Colonic mucosa (tissue), 4 donors: ENCODE results near the gene TLR2. TPM values are rescaled to one million over a fixed set of nuclear protein-coding genes. Genes with fewer than 3 reads are reported as not detected.
"Not testable (repeated sequence)": the region's sequence is repeated elsewhere in the genome, so short reads cannot be mapped to it uniquely, and the experiment has no call there.

Source experiments
- DNase-seq: peaks from one replicate; pipeline ENCODE4 v3.0.0-alpha.2; 2020
- H3K27ac ChIP-seq: fragments of 200-600 bp; one replicate; pipeline ENCODE4 v1.8.0; 2021
- H3K27me3 ChIP-seq: fragments of 200-600 bp; one replicate; pipeline ENCODE4 v1.8.0; 2021
- H3K36me3 ChIP-seq: fragments of 200-600 bp; one replicate; pipeline ENCODE4 v1.8.0; 2021
- H3K4me1 ChIP-seq: fragments of 200-600 bp; one replicate; pipeline ENCODE4 v1.8.0; 2021; ENCODE audit warnings: mild to moderate bottlenecking
- H3K4me3 ChIP-seq: fragments of 200-600 bp; one replicate; pipeline ENCODE4 v1.8.0; 2021
- H3K9ac ChIP-seq, 2 donors: one replicate each; pipeline ENCODE4 v1.7.0; 2013; ENCODE audit warnings: control low read depth in 2 of 2, low read depth in 2 of 2, low read length in 2 of 2
- H3K9me3 ChIP-seq: fragments of 200-600 bp; one replicate; pipeline ENCODE4 v1.8.0; 2021
- intact Hi-C: fragments of 100-400 bp; cut with DNase I; formaldehyde crosslinking; loops from one replicate; pipeline ENCODE4 v1.14.1; 2022
- total RNA-seq, 2 donors: library from RNA; stranded (reverse); fragmentation: NEBNext Ultra II Directional in 1 of 2; extraction: Animal tissue kit (Norgen Biotek cat#: 25700) in 1 of 2; gene quantifications; one replicate each; pipeline ENCODE4 v1.2.1, GENCODE V29; 2021
- TF ChIP-seq, protein P1 (sequence below): fragments of 200-600 bp; IDR thresholded peaks from one replicate; pipeline ENCODE4 v1.8.0; 2022; ENCODE audit warnings: antibody characterized with exemption, mild to moderate bottlenecking
- donor health status: healthy.
- donor health status: DM: no; HTN: no; CAD: no.
- donor health status: DM: no; HTN: no; CAD: no.

The TLR2 gene
- total RNA-seq, 2 donors from 2014 or later, result 2.0 to 5.7 TPM

DNA sequence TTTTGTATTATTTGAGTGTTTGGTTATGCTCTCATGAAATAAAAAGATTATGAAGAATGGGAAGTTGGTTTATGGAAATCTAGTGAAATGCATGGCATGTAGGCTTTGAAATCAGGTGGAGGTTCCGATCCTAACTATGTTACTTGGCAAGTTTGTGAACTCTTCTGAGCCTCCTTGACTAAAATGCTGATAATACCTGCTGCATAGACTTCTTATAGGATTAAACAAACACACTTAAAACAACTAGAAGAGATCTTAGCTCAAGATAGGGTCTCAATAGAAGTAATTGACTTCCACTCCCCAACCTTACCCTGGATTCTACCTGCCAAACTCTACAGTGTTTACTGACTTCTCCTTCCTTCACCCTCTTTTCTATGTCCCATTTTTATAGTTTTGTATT lies 22.2 kb upstream of the TLR2 start:
- TF ChIP-seq, protein P1, sequence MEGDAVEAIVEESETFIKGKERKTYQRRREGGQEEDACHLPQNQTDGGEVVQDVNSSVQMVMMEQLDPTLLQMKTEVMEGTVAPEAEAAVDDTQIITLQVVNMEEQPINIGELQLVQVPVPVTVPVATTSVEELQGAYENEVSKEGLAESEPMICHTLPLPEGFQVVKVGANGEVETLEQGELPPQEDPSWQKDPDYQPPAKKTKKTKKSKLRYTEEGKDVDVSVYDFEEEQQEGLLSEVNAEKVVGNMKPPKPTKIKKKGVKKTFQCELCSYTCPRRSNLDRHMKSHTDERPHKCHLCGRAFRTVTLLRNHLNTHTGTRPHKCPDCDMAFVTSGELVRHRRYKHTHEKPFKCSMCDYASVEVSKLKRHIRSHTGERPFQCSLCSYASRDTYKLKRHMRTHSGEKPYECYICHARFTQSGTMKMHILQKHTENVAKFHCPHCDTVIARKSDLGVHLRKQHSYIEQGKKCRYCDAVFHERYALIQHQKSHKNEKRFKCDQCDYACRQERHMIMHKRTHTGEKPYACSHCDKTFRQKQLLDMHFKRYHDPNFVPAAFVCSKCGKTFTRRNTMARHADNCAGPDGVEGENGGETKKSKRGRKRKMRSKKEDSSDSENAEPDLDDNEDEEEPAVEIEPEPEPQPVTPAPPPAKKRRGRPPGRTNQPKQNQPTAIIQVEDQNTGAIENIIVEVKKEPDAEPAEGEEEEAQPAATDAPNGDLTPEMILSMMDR, result no peak
- Histone ChIP-seq H3K9me3 (no peaks in the 10 kb centered on the region), H3K4me3 (no peak overlapping the region), H3K27me3 (no peaks in the 10 kb centered on the region), H3K9ac (no peak overlapping the region), H3K27ac (no peak overlapping the region), H3K36me3 (no peaks in the 10 kb centered on the region), H3K4me1 (no peaks in the 10 kb centered on the region)
- intact Hi-C loops, result no loop called here
- DNase-seq, result no peak

DNA sequence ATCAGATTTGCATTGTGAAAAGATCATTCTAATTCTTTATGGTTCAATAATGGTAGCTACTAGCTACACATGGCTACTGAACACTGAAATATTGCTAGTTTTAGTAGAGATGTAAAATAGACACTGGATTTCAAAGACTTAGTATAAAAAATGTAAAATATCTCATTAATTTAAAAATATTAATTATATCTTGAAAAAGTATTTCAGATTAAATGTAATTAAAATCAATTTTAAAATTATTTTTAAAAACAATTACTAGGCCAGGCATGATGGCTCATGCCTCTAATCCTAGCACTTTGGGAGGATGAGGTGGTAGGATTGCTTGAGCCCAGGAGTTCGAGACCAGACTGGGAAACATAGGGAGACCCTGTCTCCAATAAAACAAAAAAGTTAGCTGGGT lies 20.4 kb upstream of the TLR2 start:
- TF ChIP-seq, protein P1, result no peak
- DNase-seq, result no peak
- Histone ChIP-seq H3K27me3 (no peaks in the 10 kb centered on the region), H3K4me1 (no peaks in the 10 kb centered on the region), H3K36me3 (no peaks in the 10 kb centered on the region), H3K27ac (no peak overlapping the region), H3K9me3 (no peaks in the 10 kb centered on the region), H3K4me3 (no peak overlapping the region), H3K9ac (no peak overlapping the region)
- intact Hi-C loops, result no loop called here

DNA sequence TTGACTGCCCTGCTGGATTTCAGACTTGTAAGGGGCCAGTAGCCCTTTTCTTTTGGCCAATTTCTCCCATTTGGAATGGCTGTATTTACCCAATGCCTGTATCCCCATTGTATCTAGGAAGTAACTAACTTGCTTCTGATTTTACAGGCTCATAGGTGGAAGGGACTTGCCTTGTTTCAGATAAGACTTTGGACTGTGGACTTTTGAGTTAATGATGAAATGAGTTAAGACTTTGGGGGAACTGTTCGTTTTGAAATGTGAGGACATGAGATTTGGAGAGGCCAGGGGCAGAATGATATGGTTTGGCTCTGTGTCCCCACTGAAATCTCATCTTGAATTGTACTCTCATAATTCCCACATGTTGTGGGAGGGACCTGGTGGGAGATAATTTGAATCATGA lies 17.6 kb upstream of the TLR2 start:
- H3K4me3 ChIP-seq, result not testable (repeated sequence)

DNA sequence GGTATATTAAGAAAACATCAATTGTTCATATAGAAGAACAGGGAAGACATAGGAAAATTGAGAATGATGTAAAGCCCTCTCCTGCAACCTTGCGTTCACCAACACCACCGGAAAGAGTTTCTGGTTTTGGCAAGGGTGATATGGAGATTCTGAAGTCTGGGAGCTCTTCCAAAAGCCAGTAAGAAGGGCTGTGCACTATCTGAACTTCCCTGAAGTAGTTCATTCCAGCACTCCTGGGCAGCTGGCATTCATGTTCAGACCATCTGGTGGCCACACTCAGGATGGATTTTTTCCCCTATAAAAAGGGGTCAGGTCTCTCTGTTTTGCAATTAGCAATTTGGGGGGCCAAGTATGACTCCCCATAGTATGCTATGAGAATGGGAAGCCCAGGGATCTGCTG lies 15.4 kb upstream of the TLR2 start:
- no peaks in the 10 kb centered on the region for H3K9me3 ChIP-seq
- no peaks in the 10 kb centered on the region for H3K36me3 ChIP-seq
- H3K27ac ChIP-seq, result no peak overlapping the region
- no peak overlapping the region for H3K9ac ChIP-seq
- H3K4me3 ChIP-seq, result no peak overlapping the region
- DNase-seq, result no peak
- no peaks in the 10 kb centered on the region for H3K27me3 ChIP-seq
- TF ChIP-seq, protein P1, result no peak
- H3K4me1 ChIP-seq, result no peaks in the 10 kb centered on the region
- intact Hi-C loops, result no loop called here

More for the DNA sequence above, 17.6 kb upstream of the TLR2 start:
- H3K36me3 ChIP-seq, H3K9ac ChIP-seq, H3K9me3 ChIP-seq, H3K27me3 ChIP-seq, intact Hi-C loops, H3K27ac ChIP-seq, H3K4me1 ChIP-seq, DNase-seq: not testable (repeated sequence)

DNA sequence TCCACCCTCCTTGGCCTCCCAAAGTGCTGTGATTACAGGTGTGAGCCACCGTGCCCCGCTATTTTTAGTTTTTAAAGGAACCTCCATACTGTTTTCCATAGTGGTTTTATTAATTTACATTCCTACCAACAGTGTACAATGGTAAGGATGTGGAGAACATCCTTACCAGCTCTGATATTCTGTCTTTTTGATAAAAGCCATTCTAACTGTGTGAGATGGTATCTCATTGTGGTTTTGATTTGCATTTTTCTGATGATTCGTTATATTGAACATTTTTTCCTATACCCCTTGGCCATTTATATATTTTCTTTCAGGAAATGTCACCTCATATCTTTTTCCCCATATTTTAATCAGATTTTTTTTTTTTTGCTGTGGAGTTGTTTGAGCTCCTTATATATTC lies 14.2 kb upstream of the TLR2 start:
- intact Hi-C loops, result no loop called here
- H3K27ac ChIP-seq, result no peak overlapping the region
- H3K4me1 ChIP-seq, result no peaks in the 10 kb centered on the region
- H3K4me3 ChIP-seq, result no peak overlapping the region
- no peaks in the 10 kb centered on the region for H3K36me3 ChIP-seq
- no peak for DNase-seq
- H3K27me3 ChIP-seq, result no peaks in the 10 kb centered on the region
- TF ChIP-seq, protein P1, result no peak
- H3K9ac ChIP-seq, result no peak overlapping the region
- H3K9me3 ChIP-seq, result no peaks in the 10 kb centered on the region

DNA sequence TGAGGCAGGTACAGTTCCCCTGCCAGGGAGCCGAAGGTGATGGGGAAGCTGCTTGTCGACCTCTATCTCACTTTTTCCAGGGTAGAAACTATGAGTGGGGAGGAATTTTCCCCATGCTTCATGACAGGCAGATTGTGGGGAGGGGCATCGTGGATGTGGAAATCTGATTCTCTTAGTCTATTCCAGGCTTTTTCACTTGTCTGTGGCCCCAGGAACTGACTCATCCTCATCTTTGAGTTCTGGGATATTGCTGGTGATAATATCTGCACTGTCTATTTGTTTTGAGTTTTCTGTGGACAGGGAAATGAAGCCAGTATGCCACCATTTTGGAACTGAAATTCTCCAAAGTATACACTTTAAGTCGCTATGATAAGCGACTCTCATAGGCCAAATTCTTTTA lies 7.6 kb upstream of the TLR2 start:
- H3K27me3 ChIP-seq, result no peaks in the 10 kb centered on the region
- H3K4me3 ChIP-seq, result no peak overlapping the region
- no peak overlapping the region for H3K9ac ChIP-seq
- no peak for DNase-seq
- intact Hi-C loops, result no loop called here
- no peak overlapping the region for H3K27ac ChIP-seq
- no peaks in the 10 kb centered on the region for H3K9me3 ChIP-seq
- H3K36me3 ChIP-seq, result no peaks in the 10 kb centered on the region
- no peaks in the 10 kb centered on the region for H3K4me1 ChIP-seq
- TF ChIP-seq, protein P1, result no peak
